Nephron progenitor cell (in vitro differentiated cells): Measurements from ENCODE around the gene RASGRP3.

Source experiments
- DNase-seq: peaks from one replicate; pipeline ENCODE4 v3.0.0; 2021
- H3K27ac Mint-ChIP-seq: 2 replicates; pipeline ENCODE4 v1.8.0; 2021; ENCODE audit warnings: mild to moderate bottlenecking, moderate library complexity, mixed read lengths
- H3K27me3 Mint-ChIP-seq: 2 replicates; pipeline ENCODE4 v1.8.0; 2021; ENCODE audit warnings: mild to moderate bottlenecking, low read depth, mixed read lengths; ENCODE audit not compliant: poor library complexity
- H3K36me3 Mint-ChIP-seq: 2 replicates; pipeline ENCODE4 v1.8.0; 2021; ENCODE audit warnings: low read depth, mixed read lengths
- H3K4me1 Mint-ChIP-seq: 2 replicates; pipeline ENCODE4 v1.8.0; 2021; ENCODE audit warnings: mixed read lengths
- H3K4me3 Mint-ChIP-seq: 2 replicates; pipeline ENCODE4 v1.8.0; 2021; ENCODE audit warnings: mild to moderate bottlenecking, moderate library complexity, mixed read lengths
- H3K9me3 Mint-ChIP-seq: 2 replicates; pipeline ENCODE4 v1.8.0; 2021; ENCODE audit warnings: mild to moderate bottlenecking, moderate library complexity, mixed read lengths
- TF ChIP-seq, protein P1 (sequence below): fragments of 200-600 bp; sonication (generic); IDR thresholded peaks from 2 replicates; pipeline ENCODE4 v1.5.0; 2021; ENCODE audit warnings: antibody characterized with exemption

RASGRP3 gene

DNA sequence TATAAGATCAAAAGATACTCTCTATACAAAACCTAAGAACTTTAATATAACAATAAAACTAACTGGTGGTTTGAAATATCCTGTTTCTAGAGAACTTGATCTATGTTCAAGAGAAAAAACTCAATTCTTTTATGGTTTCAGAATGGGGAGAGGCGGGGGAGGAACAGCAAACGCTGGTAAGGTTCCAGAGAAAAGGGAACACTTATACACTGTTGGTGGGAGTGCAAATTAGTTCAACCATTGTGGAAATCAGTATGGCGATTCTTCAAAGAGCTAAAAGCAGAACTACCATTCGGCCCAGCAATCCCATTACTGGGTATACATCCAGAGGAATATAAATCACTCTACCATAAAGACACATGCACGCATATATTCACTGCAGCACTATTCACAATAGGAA, 105.4 kb downstream of the RASGRP3 start:
- peak overlapping the region; percentile 52 for H3K27ac Mint-ChIP-seq
- no peak overlapping the region for H3K4me3 Mint-ChIP-seq

DNA sequence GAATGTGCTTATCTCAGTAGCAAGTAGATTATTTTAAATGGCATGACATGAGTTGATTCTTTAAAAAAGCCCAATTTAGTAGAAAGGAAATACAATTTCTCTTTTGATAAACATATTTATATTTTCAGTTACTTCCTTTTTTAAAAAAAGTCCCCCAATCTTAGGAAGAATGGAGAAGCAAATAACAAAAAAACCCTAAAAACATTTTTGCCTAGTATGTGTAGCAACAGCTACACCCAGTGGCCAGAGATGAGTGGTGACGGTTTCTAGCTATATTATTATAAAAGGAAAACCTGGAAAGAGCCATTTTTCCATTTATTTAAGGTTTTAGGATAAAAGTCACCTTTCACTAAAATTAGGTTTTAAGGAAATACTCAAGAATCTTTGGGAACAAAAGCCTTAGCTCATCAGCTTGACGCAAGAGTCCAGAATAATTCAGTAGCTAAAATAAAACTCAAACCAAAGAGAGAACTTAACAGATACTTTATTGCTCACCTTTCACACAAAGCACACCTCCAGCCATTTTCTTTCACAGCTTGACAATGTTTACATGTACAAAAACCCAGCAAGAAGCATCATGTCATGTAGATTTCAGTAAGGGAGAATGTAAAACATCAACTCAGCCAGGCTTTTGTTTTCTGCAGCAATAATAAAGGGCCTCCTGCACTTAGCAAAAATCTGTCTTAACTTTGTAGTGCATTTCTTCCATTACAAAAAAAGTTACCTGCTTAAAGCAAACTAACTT, 106.9 kb downstream of the RASGRP3 start:
- H3K4me3 Mint-ChIP-seq: no peak overlapping the region
- peaks cover 14% of the 10 kb centered on the region for H3K4me1 Mint-ChIP-seq
- H3K36me3 Mint-ChIP-seq: peaks cover 36% of the 10 kb centered on the region
- TF ChIP-seq, protein P1, sequence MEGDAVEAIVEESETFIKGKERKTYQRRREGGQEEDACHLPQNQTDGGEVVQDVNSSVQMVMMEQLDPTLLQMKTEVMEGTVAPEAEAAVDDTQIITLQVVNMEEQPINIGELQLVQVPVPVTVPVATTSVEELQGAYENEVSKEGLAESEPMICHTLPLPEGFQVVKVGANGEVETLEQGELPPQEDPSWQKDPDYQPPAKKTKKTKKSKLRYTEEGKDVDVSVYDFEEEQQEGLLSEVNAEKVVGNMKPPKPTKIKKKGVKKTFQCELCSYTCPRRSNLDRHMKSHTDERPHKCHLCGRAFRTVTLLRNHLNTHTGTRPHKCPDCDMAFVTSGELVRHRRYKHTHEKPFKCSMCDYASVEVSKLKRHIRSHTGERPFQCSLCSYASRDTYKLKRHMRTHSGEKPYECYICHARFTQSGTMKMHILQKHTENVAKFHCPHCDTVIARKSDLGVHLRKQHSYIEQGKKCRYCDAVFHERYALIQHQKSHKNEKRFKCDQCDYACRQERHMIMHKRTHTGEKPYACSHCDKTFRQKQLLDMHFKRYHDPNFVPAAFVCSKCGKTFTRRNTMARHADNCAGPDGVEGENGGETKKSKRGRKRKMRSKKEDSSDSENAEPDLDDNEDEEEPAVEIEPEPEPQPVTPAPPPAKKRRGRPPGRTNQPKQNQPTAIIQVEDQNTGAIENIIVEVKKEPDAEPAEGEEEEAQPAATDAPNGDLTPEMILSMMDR: peak; percentile 84
- peak; percentile 25 for DNase-seq
- H3K27ac Mint-ChIP-seq: no peak overlapping the region
- no peaks in the 10 kb centered on the region for H3K9me3 Mint-ChIP-seq
- no peaks in the 10 kb centered on the region for H3K27me3 Mint-ChIP-seq

More for the DNA sequence above, 105.4 kb downstream of the RASGRP3 start:
- H3K9me3 Mint-ChIP-seq: no peaks in the 10 kb centered on the region
- H3K27me3 Mint-ChIP-seq: no peaks in the 10 kb centered on the region
- TF ChIP-seq, protein P1: no peak
- DNase-seq: no peak
- H3K36me3 Mint-ChIP-seq: peaks cover 29% of the 10 kb centered on the region
- peaks cover 10% of the 10 kb centered on the region for H3K4me1 Mint-ChIP-seq

DNA sequence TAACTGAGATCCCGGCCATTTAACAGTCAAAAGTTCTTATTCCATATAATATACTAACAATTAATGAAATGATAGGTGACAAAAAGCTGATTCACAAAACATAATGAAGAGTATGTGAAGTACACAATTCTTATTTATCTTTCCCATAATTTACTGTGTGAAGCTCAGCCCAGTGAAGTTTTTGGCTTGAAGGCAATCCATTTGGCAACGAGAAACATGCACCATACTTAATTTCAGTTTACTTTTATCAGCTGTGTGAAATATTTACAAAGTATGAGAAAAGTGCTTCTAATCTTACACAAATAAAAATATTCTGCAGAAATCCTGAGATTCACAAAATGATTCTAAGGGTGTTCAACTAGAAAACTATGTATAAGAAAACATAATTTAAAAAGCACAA, 110.3 kb downstream of the RASGRP3 start:
- TF ChIP-seq, protein P1: no peak
- Mint-ChIP-seq H3K27me3 (no peaks in the 10 kb centered on the region), H3K9me3 (no peaks in the 10 kb centered on the region), H3K27ac (no peak overlapping the region), H3K4me1 (peaks cover 37% of the 10 kb centered on the region), H3K4me3 (no peak overlapping the region), H3K36me3 (peaks cover 38% of the 10 kb centered on the region)
- DNase-seq: no peak

DNA sequence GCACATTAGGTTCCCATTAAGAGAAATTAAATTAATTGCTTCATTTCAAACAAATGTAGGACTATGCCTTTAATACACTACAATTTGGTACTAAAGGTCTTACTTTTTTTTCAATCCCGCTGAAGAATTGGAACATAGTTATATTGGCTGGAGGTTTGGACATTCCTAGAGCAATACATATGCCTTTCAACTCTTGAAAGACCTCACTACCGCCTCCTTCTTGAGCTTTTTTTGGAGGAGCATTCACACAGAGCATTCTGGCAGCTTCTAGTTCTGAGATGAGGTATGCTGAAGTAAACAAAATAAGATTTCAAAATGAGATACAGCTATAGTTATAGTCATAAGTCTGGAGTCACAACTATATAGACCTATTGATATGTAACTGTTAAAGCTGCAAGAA, 111.8 kb downstream of the RASGRP3 start:
- Mint-ChIP-seq H3K36me3 (peaks cover 42% of the 10 kb centered on the region), H3K9me3 (no peaks in the 10 kb centered on the region), H3K4me1 (peaks cover 43% of the 10 kb centered on the region), H3K27me3 (no peaks in the 10 kb centered on the region), H3K4me3 (no peak overlapping the region), H3K27ac (no peak overlapping the region)
- TF ChIP-seq, protein P1: no peak
- no peak for DNase-seq

DNA sequence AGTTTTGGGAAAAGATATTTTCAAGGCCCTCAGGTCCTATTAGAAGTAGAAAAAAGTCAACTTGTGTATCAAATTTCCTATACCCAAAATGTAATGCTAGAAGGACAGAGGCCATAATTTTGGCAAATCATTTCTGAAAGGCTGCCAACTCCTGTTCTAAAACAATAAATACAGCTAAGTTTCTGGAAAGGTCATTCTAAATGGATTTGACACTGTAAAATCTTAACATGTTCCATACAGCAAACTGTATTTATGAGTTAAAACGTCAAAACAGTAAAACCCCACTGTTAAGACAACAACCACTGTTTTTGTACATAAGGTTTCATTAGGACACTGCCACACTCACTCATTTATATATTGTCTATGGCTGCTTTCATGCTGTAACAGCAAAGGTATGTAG, 113.0 kb downstream of the RASGRP3 start:
- Mint-ChIP-seq H3K4me3 (no peak overlapping the region), H3K27me3 (no peaks in the 10 kb centered on the region), H3K27ac (no peak overlapping the region), H3K4me1 (peaks cover 50% of the 10 kb centered on the region), H3K36me3 (peaks cover 50% of the 10 kb centered on the region), H3K9me3 (no peaks in the 10 kb centered on the region)
- TF ChIP-seq, protein P1: no peak
- no peak for DNase-seq

DNA sequence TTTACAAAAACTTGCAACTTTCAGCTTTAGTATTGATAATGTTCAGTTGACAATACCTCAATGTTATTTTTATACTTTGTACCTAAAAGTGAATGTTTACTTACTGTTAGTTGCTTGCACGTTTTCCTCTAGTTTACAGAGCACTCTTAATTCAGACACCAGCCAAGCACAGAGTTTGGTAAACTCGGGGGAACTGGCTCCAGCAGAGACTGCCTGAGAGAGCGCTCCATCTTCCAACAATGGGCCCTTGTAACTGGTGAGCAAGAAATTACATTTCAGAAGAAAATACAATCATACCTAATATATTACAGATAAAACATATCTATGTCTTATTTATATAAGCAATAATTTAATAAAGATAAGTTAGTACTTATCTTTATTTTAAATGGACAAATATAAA, 118.9 kb downstream of the RASGRP3 start:
- Mint-ChIP-seq H3K27me3 (peaks cover 8% of the 10 kb centered on the region), H3K9me3 (no peaks in the 10 kb centered on the region), H3K4me3 (no peak overlapping the region), H3K4me1 (peaks cover 48% of the 10 kb centered on the region), H3K27ac (no peak overlapping the region), H3K36me3 (peaks cover 25% of the 10 kb centered on the region)
- no peak for DNase-seq
- TF ChIP-seq, protein P1: no peak
